Measurements from ENCODE around the gene MEST.
"Not testable (repeated sequence)": the region's sequence is repeated elsewhere in the genome, so short reads cannot be mapped to it uniquely, and the experiment has no call there.

The MEST gene

GRCh38 chr7:130529417-130529816 lies 37.5 kb downstream of the MEST start:
- H3K4me3 ChIP-seq (ENCODE audit: low read depth, low read length): no peak overlapping the region
- TF ChIP-seq CTCF (IDR thresholded peaks at IDR 0.05; ENCODE audit: low read depth, low read length): no peak

GRCh38 chr7:130537894-130538293 lies 46.0 kb downstream of the MEST start:
- not testable (repeated sequence) for H3K4me3 ChIP-seq (ENCODE audit: low read depth, low read length)

- H3K4me3 ChIP-seq (ENCODE audit: low read depth, low read length): not testable (repeated sequence)
These were observed 49.4 kb downstream of the MEST start for GRCh38 chr7:130541287-130541686.

GRCh38 chr7:130542297-130542696 lies 50.4 kb downstream of the MEST start:
- not testable (repeated sequence) for H3K4me3 ChIP-seq (ENCODE audit: low read depth, low read length)

- no peak overlapping the region for H3K4me3 ChIP-seq (ENCODE audit: low read depth, low read length)
- TF ChIP-seq CTCF (IDR thresholded peaks at IDR 0.05; ENCODE audit: low read depth, low read length): no peak
These were observed 51.7 kb downstream of the MEST start for GRCh38 chr7:130543487-130544010.

- no peak for TF ChIP-seq CTCF (IDR thresholded peaks at IDR 0.05; ENCODE audit: low read depth, low read length)
- H3K4me3 ChIP-seq (ENCODE audit: low read depth, low read length): no peak overlapping the region
These were observed 52.5 kb downstream of the MEST start for GRCh38 chr7:130544356-130544755.

- no peak overlapping the region for H3K4me3 ChIP-seq (ENCODE audit: low read depth, low read length)
- no peak for TF ChIP-seq CTCF (IDR thresholded peaks at IDR 0.05; ENCODE audit: low read depth, low read length)
These were observed 61.6 kb downstream of the MEST start for GRCh38 chr7:130553398-130554029.

- H3K4me3 ChIP-seq (ENCODE audit: low read depth, low read length): no peak overlapping the region
- TF ChIP-seq CTCF (IDR thresholded peaks at IDR 0.05; ENCODE audit: low read depth, low read length): no peak
These were observed 62.6 kb downstream of the MEST start for GRCh38 chr7:130554481-130554880.
